DOHH2 (cell line): ENCODE results near the gene COQ10A.

Experiments used
- EZH2phosphoT487 ChIP-seq: fragments of 200-600 bp; sonication (generic); IDR thresholded peaks from 2 replicates; pipeline ENCODE4 v1.6.1; 2017; ENCODE audit warnings: borderline replicate concordance, mild to moderate bottlenecking, antibody characterized with exemption, low read length, moderate library complexity, mixed read lengths
- TF ChIP-seq, protein P1 (sequence below): fragments of 200-600 bp; sonication (generic); IDR thresholded peaks from one replicate; pipeline ENCODE4 v1.5.1; 2014; ENCODE audit warnings: antibody characterized with exemption, mild to moderate bottlenecking, low read depth, low read length; ENCODE audit not compliant: poor library complexity, severe bottlenecking

DNA sequence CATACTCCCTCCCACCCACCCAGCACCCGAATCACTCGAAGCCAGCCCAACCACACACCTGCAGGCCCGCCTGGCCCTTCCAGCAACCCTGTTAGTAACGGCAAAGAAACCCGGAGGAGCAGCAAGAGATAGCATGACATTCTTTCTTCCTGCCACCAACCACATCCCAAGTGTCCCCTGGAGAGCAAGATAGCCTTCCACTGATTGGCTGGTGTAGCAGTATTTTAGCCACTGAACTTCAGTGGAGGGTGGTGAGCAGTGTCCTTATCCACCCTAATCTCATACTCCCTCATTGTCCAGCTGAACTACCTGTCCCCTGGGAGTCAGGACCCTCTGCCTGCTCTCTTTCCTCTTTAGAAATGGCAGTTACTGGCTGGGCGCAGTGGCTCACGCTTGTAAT, 37.7 kb upstream of the COQ10A start:
- TF ChIP-seq, protein P1, sequence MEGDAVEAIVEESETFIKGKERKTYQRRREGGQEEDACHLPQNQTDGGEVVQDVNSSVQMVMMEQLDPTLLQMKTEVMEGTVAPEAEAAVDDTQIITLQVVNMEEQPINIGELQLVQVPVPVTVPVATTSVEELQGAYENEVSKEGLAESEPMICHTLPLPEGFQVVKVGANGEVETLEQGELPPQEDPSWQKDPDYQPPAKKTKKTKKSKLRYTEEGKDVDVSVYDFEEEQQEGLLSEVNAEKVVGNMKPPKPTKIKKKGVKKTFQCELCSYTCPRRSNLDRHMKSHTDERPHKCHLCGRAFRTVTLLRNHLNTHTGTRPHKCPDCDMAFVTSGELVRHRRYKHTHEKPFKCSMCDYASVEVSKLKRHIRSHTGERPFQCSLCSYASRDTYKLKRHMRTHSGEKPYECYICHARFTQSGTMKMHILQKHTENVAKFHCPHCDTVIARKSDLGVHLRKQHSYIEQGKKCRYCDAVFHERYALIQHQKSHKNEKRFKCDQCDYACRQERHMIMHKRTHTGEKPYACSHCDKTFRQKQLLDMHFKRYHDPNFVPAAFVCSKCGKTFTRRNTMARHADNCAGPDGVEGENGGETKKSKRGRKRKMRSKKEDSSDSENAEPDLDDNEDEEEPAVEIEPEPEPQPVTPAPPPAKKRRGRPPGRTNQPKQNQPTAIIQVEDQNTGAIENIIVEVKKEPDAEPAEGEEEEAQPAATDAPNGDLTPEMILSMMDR, result no peak
- no peak for TF ChIP-seq EZH2phosphoT487
